Measurements from ENCODE around the gene AUTS2. TPM values are rescaled to one million over a fixed set of nuclear protein-coding genes. Genes with fewer than 3 reads are reported as not detected.

Gene AUTS2
- total RNA-seq, 1 experiment from 2014 or later, result 13.9 TPM

- no peak for DNase-seq (ENCODE audit: low read depth)
Measured at GRCh38 chr7:70374772-70375533, 776.7 kb downstream of the AUTS2 start.

GRCh38 chr7:70376561-70377031 lies 778.3 kb downstream of the AUTS2 start:
- DNase-seq (ENCODE audit: low read depth), result no peak

- no peak for DNase-seq (ENCODE audit: low read depth)
Measured at GRCh38 chr7:70377957-70378356, 779.7 kb downstream of the AUTS2 start.

- no peak for DNase-seq (ENCODE audit: low read depth)
Measured at GRCh38 chr7:70379210-70379609, 780.9 kb downstream of the AUTS2 start.

- DNase-seq (ENCODE audit: low read depth), result no peak
Measured at GRCh38 chr7:70380421-70381015, 782.2 kb downstream of the AUTS2 start.

GRCh38 chr7:70383066-70383782 lies 784.9 kb downstream of the AUTS2 start:
- DNase-seq (ENCODE audit: low read depth), result no peak

- no peak for DNase-seq (ENCODE audit: low read depth)
Measured at GRCh38 chr7:70384024-70384423, 785.7 kb downstream of the AUTS2 start.

DNA sequence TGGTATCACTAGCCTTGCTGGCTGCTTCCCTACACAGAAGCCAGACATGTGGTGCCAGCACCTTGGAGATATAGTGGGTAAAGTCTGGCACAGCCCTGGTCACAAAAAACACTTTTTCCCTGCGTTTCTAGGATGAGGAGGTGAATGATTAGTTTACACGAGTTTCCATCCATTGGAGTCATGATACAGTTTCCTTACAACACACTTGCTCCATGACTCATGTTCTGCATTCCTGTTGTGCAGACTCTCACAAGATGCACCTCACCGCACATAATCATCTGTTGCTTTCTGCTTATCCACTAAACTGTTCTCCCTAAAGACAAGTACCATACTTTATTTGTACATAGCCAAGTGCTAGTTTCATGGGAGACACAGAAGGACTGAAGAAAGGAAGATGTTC lies 786.6 kb downstream of the AUTS2 start:
- DNase-seq (ENCODE audit: low read depth), result peak; percentile 46

GRCh38 chr7:70387217-70387616 lies 788.9 kb downstream of the AUTS2 start:
- DNase-seq (ENCODE audit: low read depth), result no peak

DNA sequence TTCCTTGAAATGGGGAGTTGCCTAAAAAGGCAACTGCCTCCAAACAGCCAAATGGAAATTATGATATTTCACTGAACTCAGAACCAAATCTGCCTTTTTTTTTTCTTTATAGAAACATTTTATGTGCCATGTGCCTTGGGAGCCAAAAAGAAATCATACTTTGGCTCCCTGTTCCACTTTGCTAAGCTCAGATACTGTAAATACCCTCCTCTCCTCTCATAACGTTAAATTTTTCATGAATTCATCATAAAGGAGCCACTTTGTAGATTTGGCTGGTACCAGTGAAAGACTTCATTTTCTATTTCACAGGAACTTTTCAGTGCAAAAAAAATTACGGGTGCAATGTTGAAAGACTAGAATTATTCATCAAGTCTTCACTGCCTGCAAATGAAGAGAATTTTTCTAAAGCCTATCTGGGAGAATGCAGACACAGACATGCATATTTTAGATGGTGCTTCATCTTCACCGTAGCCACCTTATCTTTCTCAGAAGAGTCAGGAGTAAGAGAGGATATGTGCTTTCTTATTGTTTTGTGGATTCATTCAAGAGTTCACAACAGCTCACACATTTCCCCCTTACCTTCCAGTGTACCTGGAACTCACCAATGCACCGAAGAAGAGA lies 791.4 kb downstream of the AUTS2 start:
- no peak for DNase-seq (ENCODE audit: low read depth)

DNA sequence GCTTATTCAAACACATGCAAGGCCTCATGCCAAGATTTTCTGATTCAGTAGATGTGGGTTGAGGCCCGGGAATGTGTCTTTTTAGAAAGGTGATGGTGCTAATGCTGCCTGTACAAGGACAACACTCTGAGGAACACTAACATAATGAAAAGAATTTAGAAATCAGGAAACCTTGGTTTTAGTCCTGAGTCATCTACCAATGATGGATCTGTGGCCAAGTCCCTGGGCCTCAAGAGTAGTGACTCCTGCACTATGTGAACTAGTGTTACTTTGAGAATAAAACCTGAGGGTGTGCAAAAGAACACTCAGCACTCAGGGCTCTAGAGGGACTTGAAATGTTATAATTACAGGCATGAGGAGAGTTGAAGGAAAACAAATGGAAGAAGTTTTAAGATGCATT lies 792.0 kb downstream of the AUTS2 start:
- no peak for DNase-seq (ENCODE audit: low read depth)

DNA sequence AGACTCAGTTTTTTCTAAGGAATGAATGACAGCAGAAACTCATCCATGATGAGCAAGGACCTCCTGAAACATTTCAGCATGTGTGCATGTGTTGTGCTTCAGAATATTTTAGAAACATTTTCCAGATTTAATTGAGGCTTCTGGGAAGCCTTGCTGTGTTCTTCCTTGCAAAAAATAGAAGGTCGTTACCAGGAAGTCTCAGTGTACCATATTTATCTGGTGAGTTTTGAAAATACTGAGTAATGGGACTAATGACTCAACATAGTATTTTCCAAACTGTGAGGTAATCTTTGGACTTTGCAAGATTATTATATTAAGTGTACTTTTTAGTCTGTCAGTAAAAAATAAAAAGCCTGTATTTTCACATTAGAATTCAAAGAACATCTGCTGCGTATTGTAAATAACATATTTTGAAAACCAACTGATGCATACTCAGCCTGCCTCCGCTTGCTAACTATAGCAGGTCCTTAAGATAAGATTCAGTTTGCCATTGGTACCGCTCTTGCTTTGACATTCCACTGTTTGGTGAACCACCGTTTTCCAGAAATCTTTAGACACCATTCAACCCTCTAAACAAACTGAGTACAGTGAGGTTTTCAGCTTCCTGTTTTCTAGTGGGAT lies 794.1 kb downstream of the AUTS2 start:
- DNase-seq (ENCODE audit: low read depth), result no peak

- no peak for DNase-seq (ENCODE audit: low read depth)
Measured at GRCh38 chr7:70392877-70393435, 794.7 kb downstream of the AUTS2 start.

DNA sequence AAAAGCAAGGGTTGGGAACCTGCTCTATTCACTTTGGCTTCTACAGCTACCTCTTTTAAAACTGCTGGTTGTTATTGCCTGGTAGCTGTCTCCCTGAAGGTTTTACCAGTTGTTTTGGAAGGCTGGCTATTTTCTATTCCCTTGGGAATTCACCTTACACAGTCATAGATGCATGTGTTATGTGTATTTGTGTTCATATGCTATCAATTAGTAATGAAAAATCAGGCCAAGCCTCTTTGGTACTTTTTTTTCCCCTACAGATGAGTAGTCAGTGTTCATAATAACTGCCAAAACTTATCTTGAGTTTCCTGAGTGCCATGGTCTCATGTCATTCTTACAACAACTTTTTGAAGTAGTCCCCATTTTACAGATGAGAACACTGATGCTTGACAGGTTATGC lies 795.7 kb downstream of the AUTS2 start:
- DNase-seq (ENCODE audit: low read depth), result no peak

- DNase-seq (ENCODE audit: low read depth), result no peak
Measured at GRCh38 chr7:70400829-70401380, 802.6 kb downstream of the AUTS2 start.

DNA sequence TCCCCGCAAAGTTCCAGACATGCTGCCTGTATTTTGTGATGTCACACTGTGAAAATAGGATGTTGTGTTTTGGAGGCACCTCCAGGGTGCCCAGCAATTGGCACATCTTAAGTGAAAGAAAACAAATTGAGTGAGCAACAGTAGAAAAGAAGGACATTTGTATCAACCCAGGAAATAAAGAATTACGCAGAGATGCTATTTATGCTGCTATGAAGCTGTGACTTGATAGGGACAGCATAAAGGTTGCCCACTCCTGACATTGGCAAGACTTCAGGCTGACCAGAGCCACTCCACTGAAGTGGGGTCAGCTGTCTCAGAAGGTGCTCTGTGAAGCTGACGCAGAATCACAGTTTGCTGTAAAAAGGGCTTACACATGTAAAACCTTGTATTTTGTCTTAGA lies 803.8 kb downstream of the AUTS2 start:
- DNase-seq (ENCODE audit: low read depth), result no peak

- DNase-seq (ENCODE audit: low read depth), result no peak
Measured at GRCh38 chr7:70405241-70405640, 807.0 kb downstream of the AUTS2 start.

- DNase-seq (ENCODE audit: low read depth), result no peak
Measured at GRCh38 chr7:70406186-70406949, 808.1 kb downstream of the AUTS2 start.

DNA sequence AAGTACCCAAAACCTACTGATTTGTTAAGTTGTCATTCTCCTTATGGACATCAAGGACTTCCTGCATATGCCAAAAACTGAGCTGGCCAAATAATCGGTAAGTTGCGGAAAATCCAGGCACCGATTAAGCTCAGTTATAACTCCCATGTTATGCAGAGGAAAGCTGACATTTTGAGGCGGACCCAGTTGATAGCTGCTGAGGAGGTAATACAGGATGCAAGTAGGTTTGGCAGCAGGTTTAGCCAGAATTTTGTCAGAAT lies 808.6 kb downstream of the AUTS2 start:
- DNase-seq (ENCODE audit: low read depth), result no peak

GRCh38 chr7:70408477-70408876 lies 810.2 kb downstream of the AUTS2 start:
- no peak for DNase-seq (ENCODE audit: low read depth)

GRCh38 chr7:70408891-70409290 lies 810.6 kb downstream of the AUTS2 start:
- DNase-seq (ENCODE audit: low read depth), result no peak
